ENCODE results near the gene PAK5. TPM values are rescaled to one million over a fixed set of nuclear protein-coding genes. Genes with fewer than 3 reads are reported as not detected.

The PAK5 gene
- total RNA-seq, 2 experiments from 2014 or later, result not detected

DNA sequence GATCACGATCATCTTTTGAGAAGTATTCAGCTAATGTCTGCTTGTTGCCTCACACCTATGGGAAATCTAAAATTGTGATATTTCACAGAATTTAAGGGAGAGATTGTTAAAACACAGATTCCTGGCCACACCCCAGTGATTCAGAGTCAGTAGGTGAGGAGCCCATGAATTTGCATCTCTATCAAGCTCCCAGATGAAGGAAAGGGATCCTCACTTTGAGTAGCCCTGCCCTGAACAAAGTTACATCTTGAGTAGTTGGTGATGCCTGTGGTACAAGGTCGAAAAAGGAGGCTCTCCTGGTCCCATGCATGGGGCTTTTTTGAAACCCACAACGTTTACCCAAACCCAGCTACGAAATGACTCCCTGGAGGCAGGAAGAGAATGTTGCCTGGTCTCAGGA, 79.5 kb downstream of the PAK5 start:
- Histone ChIP-seq H3K27me3 (ENCODE audit: control insufficient read depth in 1 of 2, insufficient read depth in 2 of 2, low read length in 2 of 2) (no peaks in the 10 kb centered on the region), H3K36me3 (ENCODE audit: insufficient read depth, low read length) (no peaks in the 10 kb centered on the region), H3K4me1 (ENCODE audit: insufficient read depth, low read length) (no peaks in the 10 kb centered on the region), H3K4me3 (ENCODE audit: low read length) (no peak overlapping the region), H3K9me3 (ENCODE audit: control insufficient read depth in 1 of 2, insufficient read depth in 1 of 2, low read length in 2 of 2) (no peaks in the 10 kb centered on the region), H3K27ac (ENCODE audit: low read depth in 1 of 2, low read length in 2 of 2) (no peak overlapping the region)
- Mint-ChIP-seq H3K4me3 (no peak overlapping the region), H3K36me3 (ENCODE audit: low read depth) (no peaks in the 10 kb centered on the region), H3K9me3 (peaks cover 6% of the 10 kb centered on the region), H3K27ac (no peak overlapping the region), H3K27me3 (no peaks in the 10 kb centered on the region), H3K4me1 (ENCODE audit: low read depth) (no peaks in the 10 kb centered on the region)
- intact Hi-C loops (cut with DNase I, micrococcal nuclease), result no loop called here
- POLR2A ChIA-PET, result no interaction called here
- no peak for DNase-seq
- TF ChIP-seq, protein P1, sequence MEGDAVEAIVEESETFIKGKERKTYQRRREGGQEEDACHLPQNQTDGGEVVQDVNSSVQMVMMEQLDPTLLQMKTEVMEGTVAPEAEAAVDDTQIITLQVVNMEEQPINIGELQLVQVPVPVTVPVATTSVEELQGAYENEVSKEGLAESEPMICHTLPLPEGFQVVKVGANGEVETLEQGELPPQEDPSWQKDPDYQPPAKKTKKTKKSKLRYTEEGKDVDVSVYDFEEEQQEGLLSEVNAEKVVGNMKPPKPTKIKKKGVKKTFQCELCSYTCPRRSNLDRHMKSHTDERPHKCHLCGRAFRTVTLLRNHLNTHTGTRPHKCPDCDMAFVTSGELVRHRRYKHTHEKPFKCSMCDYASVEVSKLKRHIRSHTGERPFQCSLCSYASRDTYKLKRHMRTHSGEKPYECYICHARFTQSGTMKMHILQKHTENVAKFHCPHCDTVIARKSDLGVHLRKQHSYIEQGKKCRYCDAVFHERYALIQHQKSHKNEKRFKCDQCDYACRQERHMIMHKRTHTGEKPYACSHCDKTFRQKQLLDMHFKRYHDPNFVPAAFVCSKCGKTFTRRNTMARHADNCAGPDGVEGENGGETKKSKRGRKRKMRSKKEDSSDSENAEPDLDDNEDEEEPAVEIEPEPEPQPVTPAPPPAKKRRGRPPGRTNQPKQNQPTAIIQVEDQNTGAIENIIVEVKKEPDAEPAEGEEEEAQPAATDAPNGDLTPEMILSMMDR (IDR thresholded peaks at IDR 0.05), result no peak
- ATAC-seq (ENCODE audit: poor library complexity), result no peak
- CTCF ChIA-PET, result no interaction called here

DNA sequence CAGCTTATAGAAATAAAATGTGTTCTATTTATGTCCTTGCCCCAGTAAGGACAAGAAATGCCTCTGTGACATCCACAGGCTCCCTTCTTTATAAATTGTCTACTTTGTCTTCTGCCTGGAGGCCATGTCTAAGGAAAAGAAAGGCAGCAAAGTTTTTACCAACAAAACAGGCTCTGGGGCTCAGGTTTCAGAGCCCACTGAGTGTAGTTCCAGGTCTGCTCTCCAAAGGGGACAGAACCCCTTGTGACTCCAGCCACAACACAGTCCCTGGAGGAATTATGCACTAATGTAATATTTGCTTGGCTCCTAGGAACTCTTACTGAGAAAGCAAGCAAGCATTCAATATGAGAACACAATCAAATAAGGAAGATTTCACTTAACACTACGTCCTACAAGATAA, 80.1 kb downstream of the PAK5 start:
- TF ChIP-seq, protein P1 (IDR thresholded peaks at IDR 0.05), result no peak
- CTCF ChIA-PET, result no interaction called here
- no peaks in the 10 kb centered on the region for H3K27me3 Mint-ChIP-seq
- intact Hi-C loops (cut with DNase I, micrococcal nuclease), result no loop called here
- no peaks in the 10 kb centered on the region for H3K36me3 Mint-ChIP-seq (ENCODE audit: low read depth)
- no peak overlapping the region for H3K27ac ChIP-seq (ENCODE audit: low read depth in 1 of 2, low read length in 2 of 2)
- H3K4me3 Mint-ChIP-seq, result no peak overlapping the region
- H3K27ac Mint-ChIP-seq, result no peak overlapping the region
- no peaks in the 10 kb centered on the region for H3K4me1 ChIP-seq (ENCODE audit: insufficient read depth, low read length)
- peaks cover 6% of the 10 kb centered on the region for H3K9me3 Mint-ChIP-seq
- H3K36me3 ChIP-seq (ENCODE audit: insufficient read depth, low read length), result no peaks in the 10 kb centered on the region
- POLR2A ChIA-PET, result no interaction called here
- H3K4me3 ChIP-seq (ENCODE audit: low read length), result no peak overlapping the region
- no peaks in the 10 kb centered on the region for H3K4me1 Mint-ChIP-seq (ENCODE audit: low read depth)
- ATAC-seq (ENCODE audit: poor library complexity) (no peak), DNase-seq (no peak)
- H3K27me3 ChIP-seq (ENCODE audit: control insufficient read depth in 1 of 2, insufficient read depth in 2 of 2, low read length in 2 of 2), result no peaks in the 10 kb centered on the region
- no peaks in the 10 kb centered on the region for H3K9me3 ChIP-seq (ENCODE audit: control insufficient read depth in 1 of 2, insufficient read depth in 1 of 2, low read length in 2 of 2)

DNA sequence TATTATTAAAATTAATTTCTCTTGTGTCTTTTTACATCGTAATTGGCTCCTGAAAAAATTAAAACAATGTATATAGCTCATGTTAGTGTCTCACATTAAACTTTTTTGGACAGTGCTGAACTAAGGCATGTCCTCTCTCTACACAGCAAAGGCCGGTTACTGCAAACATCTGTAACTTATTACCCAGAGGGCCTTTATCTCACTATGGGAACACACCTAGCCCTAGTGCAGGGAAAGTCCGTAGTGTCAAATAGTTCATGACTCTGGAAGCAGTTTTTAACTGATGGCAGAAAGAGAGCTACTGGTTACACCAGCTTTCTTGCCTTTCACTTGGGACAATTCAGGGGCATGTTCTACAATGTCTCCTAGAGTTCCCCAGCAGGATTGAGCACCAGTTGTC, 82.2 kb downstream of the PAK5 start:
- no peaks in the 10 kb centered on the region for H3K36me3 ChIP-seq (ENCODE audit: insufficient read depth, low read length)
- no peaks in the 10 kb centered on the region for H3K4me1 ChIP-seq (ENCODE audit: insufficient read depth, low read length)
- ChIA-PET POLR2A (no interaction called here), CTCF (no interaction called here)
- no peak overlapping the region for H3K27ac ChIP-seq (ENCODE audit: low read depth in 1 of 2, low read length in 2 of 2)
- no peaks in the 10 kb centered on the region for H3K27me3 ChIP-seq (ENCODE audit: control insufficient read depth in 1 of 2, insufficient read depth in 2 of 2, low read length in 2 of 2)
- H3K4me3 Mint-ChIP-seq, result no peak overlapping the region
- H3K36me3 Mint-ChIP-seq (ENCODE audit: low read depth), result no peaks in the 10 kb centered on the region
- H3K4me1 Mint-ChIP-seq (ENCODE audit: low read depth), result no peaks in the 10 kb centered on the region
- intact Hi-C loops (cut with DNase I, micrococcal nuclease), result no loop called here
- no peaks in the 10 kb centered on the region for H3K9me3 ChIP-seq (ENCODE audit: control insufficient read depth in 1 of 2, insufficient read depth in 1 of 2, low read length in 2 of 2)
- H3K27ac Mint-ChIP-seq, result no peak overlapping the region
- ATAC-seq (ENCODE audit: poor library complexity) (no peak), DNase-seq (no peak)
- H3K27me3 Mint-ChIP-seq, result no peaks in the 10 kb centered on the region
- H3K4me3 ChIP-seq (ENCODE audit: low read length), result no peak overlapping the region
- TF ChIP-seq, protein P1 (IDR thresholded peaks at IDR 0.05), result no peak
- peaks cover 6% of the 10 kb centered on the region for H3K9me3 Mint-ChIP-seq

Measured in CD4-positive, alpha-beta T cell (primary cell).